ENCODE data around the gene USP31.

USP31 gene

DNA sequence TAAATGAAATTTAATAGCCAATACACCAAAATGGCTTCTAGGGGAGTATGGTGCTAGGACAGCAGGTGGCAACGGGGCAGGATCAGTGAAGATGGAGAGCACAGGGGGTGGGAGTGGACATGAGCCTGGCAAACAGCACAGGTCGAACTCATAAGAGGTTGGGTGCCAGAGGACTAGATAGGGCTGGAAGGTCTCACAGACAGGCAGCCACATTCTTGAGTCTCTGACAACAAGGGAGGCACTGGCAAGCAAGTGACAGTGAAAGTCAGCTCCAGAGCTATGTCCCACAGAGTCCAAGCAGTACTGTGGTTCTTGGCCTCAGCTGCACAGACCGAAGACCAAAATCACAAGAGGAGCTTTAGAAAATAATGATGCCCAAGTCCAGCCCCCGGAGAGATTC is 61.2 kb downstream of the USP31 start:
- DNase-seq, result no peak

DNA sequence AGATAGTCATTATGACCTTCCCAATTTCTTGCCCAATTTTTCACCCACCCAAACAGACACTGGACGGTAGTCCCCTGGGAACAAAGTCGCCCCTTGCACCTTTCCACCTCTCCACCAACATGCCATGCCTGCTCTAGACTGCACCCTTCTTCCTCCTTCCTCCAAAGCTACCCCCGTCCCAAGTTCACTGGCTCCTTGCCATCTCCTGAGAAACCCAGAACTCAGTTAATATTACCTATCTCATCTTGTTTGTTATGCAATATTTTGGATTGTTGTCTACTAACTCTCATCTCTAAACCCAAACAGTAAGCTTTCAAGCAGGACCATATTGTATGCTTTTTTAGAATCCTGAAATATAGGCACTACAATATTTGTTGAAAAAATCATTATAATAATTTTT is 63.3 kb downstream of the USP31 start:
- DNase-seq, result no peak

DNA sequence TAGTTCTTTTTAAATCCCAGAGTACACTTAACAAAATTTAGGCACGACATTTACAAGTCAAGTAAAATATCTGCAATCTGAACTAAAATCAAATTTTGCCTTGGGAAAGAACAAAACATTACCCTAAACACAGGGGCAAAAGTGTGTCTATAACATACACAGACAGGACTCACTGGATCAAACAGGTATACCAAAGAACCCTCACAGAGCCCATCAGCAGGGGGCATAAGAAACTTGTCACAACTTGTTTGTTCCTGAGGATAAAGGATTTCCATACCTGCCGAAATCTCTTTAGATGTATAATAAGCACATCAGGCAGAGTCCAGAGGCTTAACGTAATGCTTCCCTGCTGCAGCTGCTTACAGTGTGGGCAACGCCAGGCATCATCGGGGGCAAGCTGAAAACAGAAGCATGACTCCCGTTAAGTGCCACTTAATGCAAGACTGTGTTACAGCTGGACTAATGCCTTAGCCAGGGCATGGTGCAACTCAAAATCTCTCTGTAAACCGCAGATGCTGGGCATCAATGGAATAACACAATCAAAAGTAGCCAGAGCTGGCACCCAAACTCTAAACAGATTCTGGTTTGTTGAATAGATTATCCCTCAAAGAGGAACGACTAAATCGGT is 67.0 kb downstream of the USP31 start:
- DNase-seq, result no peak

DNA sequence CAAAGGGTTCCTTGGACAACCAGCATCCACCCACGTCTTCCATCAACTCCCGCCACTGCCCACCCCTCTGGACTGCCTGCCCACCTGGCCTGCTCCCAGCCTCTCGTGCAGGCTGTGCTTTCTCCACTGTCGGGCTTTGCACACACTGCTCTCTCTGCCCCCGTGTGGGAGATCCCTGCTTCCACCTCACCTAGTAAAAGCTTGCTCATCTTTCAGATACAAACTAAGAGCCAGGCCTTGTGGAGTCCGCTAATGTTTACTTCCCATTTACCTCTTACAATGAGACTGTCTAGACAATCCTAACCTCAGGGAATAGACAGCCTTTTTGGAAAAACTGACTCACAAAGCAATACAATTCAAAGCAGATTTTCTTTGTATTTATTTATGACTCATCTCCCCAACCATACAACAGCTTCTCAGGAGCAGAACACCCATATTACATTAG is 67.6 kb downstream of the USP31 start:
- no peak for DNase-seq

DNA sequence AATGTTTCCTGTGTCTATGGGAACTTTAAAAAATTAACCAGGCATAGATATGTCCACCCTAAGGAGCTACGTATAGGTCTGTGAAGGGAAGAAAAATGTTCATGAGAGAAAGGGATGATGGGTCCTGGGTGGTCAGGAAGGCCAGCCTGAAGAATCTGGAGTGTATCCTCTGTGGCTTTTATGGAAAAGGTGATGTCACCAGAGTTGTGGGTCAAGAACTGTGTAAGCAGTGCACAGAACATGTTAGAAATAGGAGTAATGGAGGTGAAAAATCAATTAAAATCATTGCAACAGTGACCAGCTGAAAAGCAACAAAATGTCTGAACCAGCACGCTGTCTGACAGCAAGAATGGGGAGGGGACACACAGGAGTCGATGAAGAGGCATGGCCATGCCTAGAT is 68.5 kb downstream of the USP31 start:
- DNase-seq, result no peak

DNA sequence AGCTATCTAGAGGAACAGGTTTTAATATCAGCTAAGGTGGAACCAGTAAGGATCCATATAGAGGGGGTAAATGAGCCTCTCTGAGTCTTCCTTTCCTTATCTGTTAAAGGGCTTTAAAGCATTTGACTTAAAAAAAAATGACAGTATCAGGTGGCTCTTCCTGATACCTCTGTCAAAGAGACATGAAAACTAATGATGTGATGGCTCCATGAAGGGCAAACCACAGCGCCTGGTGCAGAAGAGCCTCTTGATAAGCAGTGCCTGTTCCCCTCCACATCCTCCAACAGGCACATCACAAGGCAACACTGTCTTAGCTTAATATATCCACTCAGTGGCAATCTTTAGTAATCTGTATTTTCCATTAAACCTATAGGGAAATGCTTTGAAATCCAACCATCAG is 68.9 kb downstream of the USP31 start:
- DNase-seq, result no peak

- no peak for DNase-seq
These were observed 69.5 kb downstream of the USP31 start for GRCh38 chr16:23079675-23080301.

GRCh38 chr16:23074423-23074822 is 74.8 kb downstream of the USP31 start:
- no peak for DNase-seq

DNA sequence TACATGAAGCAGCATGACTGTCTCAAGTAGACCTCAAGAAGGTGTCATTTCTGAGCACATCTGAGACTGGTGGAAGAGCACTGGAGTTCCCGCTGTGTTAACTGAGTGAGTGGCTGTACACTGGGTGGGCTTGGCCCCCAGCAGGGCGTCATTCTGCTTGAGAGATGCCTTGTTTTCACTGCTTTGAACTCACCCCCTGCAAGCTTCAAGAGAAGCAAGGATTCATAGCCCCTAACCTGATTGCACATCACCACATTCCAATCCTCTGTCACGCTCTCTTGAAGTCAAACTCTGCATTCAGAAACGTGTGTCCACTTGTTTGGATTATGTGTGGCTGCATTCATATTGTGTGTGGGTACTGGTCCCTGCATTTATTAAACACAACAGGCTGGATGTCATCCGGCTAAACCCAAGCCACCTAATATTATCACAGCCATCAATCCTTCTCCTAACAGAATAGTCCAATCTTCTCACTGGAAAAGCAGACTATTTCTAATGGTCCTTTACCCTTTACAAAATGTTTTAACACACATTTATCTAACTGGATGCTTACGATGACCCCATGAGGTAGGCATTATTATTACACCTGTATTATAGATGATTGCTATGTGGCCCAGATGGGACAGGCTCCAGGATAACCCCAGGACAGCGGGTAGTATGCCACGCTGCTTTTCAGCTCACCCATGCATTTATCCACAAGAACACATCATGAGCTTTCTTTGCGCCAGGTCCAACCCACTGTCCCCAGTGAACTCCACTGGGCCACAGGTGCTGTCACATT is 76.3 kb downstream of the USP31 start:
- no peak for DNase-seq

DNA sequence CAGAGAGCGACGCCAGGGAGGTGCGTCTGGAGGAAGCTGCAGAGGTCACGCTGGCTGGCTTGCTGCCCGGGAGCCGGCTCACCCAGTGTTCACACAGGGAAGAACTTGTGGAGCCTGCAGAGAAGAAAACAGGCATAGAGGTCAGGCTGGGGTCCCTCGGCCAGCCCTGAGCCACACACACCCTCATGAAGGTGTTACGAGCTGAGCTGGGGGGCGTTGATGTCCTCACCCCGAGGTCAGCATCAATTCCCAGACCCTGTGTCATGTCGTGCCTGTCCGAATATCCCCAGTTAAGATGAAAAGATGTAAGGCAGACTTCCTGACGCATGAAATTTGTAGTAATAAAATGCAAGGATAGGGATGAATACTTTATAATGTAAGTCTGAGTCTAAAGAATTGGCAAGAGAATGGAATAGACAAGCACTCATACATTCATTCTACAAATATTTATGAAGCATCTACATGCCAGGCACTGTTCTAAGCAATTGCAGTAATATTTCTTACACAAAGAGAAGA is 77.1 kb downstream of the USP31 start:
- no peak for DNase-seq

DNA sequence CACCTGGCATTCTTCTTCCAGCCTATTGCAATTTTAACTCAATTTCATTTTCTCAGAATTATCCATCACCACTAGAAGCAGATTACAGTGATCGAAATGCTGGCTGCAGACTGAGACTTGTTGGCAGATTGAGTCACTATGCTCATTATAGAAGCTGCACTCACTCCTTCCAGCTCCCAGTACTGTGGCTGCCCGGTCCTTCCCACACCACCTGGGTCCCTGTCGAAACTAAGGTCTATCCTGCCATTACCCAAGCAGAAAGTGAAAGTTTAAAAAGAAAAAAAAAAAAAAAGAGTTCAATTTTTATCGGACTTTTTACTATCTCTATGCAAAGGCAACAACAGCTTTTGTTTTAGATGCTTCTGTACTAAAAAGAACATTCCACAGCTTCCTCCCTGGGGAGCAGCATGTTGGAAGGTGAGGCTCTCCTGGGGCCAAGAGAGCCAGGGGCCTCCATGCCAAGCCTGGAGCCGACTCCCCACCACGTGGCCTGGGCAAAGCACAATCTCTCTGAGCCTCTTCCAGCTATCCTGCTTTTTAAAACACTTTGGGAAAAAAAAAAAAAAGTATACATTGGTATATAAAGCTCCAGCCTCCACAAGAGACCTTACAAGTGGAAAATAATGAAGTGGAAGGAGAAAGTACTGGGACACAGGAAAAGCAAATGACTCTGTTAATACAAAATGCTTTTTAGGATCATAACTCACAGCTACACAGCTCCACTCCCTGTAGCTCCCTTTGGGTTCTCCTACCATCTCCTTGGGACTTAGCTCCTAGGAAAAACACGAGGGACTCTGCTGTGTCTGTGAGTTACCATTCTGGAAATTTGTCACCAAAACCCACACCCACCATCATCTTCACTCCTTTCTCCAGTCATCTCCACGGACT is 77.8 kb downstream of the USP31 start:
- no peak for DNase-seq

DNA sequence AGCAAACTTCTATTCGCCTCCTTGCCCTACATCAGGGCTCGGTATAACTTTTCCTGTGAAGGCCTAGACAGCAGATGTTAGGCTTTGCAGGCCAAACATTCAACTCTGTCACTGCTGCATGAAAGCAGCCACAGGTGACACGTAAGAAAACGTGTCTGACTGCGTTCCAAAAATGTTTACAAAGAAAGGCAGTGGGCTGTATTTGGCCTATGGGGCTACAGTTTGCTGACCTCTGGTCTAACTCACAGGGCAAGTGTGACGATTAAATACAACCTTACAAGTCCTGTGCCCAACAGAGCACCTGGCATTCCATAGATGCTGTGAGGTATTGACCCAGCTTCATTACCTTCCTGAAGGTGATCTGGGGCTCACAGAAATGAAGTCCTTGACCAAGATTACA is 79.4 kb downstream of the USP31 start:
- no peak for DNase-seq

DNA sequence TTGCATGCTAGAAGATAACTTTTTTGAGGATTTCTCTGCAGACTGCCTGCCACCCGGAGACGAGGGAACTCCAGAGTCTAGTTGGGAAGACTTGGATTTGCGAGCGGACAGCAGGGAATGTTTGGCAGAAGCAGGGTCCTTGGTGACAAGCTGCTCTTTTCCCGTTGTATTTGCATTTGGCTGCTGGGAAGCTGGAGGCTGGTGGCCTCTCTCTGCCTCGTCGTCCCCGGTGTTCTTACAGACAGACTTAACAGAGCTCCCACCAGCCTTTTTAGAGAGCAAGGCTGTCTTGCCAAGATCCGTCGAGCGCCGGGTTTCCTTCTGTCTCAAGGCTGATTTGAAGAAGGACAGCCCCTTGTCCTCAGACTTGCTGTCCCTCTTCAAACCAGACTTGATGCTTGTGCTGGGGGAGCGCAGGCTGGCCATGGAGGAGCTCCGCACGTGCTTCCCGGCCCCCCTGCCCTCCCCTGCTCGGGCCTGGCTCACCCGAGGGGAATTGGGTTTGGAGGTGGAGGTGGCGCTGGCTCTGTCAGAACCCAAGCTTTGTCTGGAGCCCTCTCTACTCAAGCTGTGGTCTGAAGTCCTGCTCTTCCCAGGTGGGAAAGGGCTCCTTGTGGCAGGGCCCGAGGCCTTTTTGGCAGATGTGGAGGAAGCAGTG is 81.0 kb downstream of the USP31 start:
- DNase-seq, result no peak

DNA sequence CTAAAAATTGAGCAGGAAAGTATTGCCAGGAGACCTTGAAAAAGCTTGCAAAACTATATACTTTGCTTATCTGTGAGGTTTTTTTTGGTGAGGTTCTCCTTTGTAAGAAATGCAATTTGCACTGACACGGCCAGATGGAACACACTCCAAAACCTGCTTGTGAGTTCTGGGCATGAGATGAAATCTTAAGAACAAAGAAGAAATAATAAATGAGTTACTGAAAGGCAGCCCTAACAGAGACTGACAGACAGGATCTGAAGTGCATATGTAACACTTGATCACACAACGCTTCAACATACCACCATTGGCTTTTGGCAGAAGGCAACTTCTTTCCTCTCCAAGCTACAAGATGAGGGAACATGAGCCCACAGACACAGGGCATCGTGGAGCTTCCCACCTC is 82.6 kb downstream of the USP31 start:
- DNase-seq, result no peak

- no peak for DNase-seq
These were observed 84.6 kb downstream of the USP31 start for GRCh38 chr16:23064639-23065038.

DNA sequence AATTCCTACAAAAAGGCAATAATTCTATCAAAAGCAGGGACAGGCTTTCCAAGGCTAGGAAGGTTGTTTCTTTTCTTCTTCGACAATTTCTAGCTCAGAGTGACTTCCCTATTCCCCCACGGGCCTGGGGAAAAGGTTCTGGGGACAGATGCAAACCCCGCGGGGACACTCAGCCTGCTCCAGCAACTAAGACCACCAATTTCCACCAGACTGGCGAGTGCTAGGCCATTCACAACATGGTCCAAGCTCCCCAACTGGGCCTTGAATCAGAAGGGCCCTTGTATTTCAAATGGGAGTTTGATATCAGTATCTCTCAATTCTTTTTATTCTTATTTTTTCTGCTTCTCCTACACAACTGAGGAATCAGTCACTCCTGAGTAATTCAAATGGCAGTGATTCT is 86.7 kb downstream of the USP31 start:
- no peak for DNase-seq

GRCh38 chr16:23061669-23062068 is 87.6 kb downstream of the USP31 start:
- DNase-seq, result no peak

GRCh38 chr16:23060458-23061320 is 88.6 kb downstream of the USP31 start:
- no peak for DNase-seq

- no peak for DNase-seq
These were observed 89.8 kb downstream of the USP31 start for GRCh38 chr16:23059433-23059832.

DNA sequence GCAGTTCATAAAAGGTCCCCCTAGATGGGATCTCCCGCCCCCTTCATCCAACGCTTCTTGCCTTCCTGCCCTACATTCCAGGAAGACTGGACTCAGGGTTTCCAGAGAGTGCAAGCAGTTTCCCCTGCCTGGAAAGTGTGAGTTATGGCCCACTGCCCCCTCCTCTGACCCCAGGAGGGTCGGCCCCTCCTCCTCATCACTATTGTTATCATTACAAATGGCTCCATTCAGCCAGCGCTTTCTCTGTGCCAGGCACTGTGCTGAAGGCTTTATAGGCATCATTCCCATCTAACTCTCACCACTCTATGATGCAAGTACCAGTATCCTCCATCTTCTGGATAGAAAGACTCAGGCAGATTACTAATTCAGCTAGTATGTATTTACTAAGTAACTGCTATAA is 90.7 kb downstream of the USP31 start:
- DNase-seq, result no peak

DNA sequence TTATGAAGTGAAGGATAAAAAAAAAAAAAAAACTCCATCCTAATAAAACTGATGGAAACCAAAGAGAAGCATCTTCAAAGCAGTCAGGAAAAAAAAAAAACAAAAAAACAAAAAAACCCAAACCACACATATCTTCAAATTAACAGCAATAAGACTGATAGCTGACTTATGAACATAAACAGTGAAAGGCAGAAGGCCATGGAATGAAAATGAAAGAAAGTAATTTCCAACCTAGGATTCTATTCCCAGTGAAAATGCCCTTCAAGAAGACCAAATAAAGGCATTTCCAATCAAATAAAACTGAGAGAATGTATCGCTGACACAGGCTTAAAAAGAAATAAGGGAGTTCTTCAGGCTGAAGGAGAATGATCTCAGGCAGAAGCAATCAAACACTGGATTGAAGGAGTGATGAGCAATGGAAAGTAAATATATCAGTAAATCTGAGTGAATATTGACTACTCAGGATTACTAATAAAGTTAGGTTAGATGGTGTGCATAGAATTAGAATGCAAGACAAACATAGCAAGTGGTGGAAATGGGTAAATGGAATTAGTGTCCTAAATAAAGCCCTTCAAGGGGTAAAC is 92.1 kb downstream of the USP31 start:
- no peak for DNase-seq

Data from activated gamma-delta T cell (primary cell).